Caco-2 (cell line): ENCODE data around the gene BEST1. TPM values are rescaled to one million over a fixed set of nuclear protein-coding genes. Genes with fewer than 3 reads are reported as not detected.

ENCODE experiments used
- BruUV-seq: library from RNA; stranded (reverse); fragments of 400-500 nt; replicated peaks from 2 replicates; lab custom pipeline; 2021; lab: Mats Ljungman, UMichigan
- CTCF ChIA-PET: fragments of 300-600 bp; sonication (Branson Sonifier 250); formaldehyde crosslinking; loops from one replicate; lab custom pipeline; 2022; ENCODE audit warnings: antibody characterized with exemption; lab: Charles Lee
- POLR2A ChIA-PET: fragments of 300-600 bp; sonication (Branson Sonifier 250); formaldehyde crosslinking; loops from one replicate; lab custom pipeline; 2022; ENCODE audit warnings: antibody characterized with exemption; lab: Charles Lee
- DNase-seq, 2 experiments: peaks; one replicate each; pipeline versions ENCODE4 v3.0.0 to v3.0.0-alpha.2; 2020 to 2022
- H3K27me3 ChIP-seq: replicated peaks from 2 replicates; pipeline ENCODE4 v1.6.0; 2011; ENCODE audit warnings: low read length; ENCODE audit not compliant: control insufficient read depth, insufficient read depth
- H3K36me3 ChIP-seq: 2 replicates; pipeline ENCODE4 v1.5.1; 2011; ENCODE audit warnings: low read length; ENCODE audit not compliant: control insufficient read depth, insufficient read depth
- H3K4me1 ChIP-seq: fragments of 250-450 bp; sonication (Bioruptor Pico); 2 replicates; pipeline ENCODE4 v1.5.1; 2020; ENCODE audit warnings: mild to moderate bottlenecking
- H3K4me3 ChIP-seq: 2 replicates; pipeline ENCODE4 v1.5.1; 2011; ENCODE audit warnings: low read depth, mild to moderate bottlenecking, control low read depth, low read length
- H3K9me3 ChIP-seq: fragments of 250-450 bp; sonication (Bioruptor Pico); 2 replicates; pipeline ENCODE4 v1.5.1; 2020; ENCODE audit warnings: mild to moderate bottlenecking, moderate library complexity
- H3K27ac Mint-ChIP-seq: one replicate; pipeline ENCODE4 v1.8.0; 2022; ENCODE audit warnings: mixed read lengths; ENCODE audit not compliant: unreplicated experiment
- H3K27me3 Mint-ChIP-seq: one replicate; pipeline ENCODE4 v1.8.0; 2022; ENCODE audit warnings: mixed read lengths; ENCODE audit not compliant: insufficient read depth, unreplicated experiment
- H3K36me3 Mint-ChIP-seq: one replicate; pipeline ENCODE4 v1.8.0; 2022; ENCODE audit warnings: mild to moderate bottlenecking, mixed read lengths; ENCODE audit not compliant: insufficient read depth, unreplicated experiment
- H3K4me1 Mint-ChIP-seq: one replicate; pipeline ENCODE4 v1.8.0; 2022; ENCODE audit warnings: low read depth, mixed read lengths; ENCODE audit not compliant: unreplicated experiment
- H3K4me3 Mint-ChIP-seq: one replicate; pipeline ENCODE4 v1.8.0; 2022; ENCODE audit warnings: mild to moderate bottlenecking, moderate library complexity, mixed read lengths; ENCODE audit not compliant: unreplicated experiment
- H3K9me3 Mint-ChIP-seq: one replicate; pipeline ENCODE4 v1.8.0; 2022; ENCODE audit warnings: mixed read lengths; ENCODE audit not compliant: unreplicated experiment
- CTCF ChIP-seq, 2 experiments: fragments of 200-600 bp in 1 of 2; IDR thresholded peaks; 1 replicate in 1 of 2; 2 replicates in 1 of 2; pipeline versions ENCODE4 v1.5.1 to v1.8.0; 2011 to 2022; ENCODE audit warnings: antibody characterized with exemption in 1 of 2, control low read depth in 1 of 2, inconsistent platforms in 1 of 2, low read depth in 1 of 2, low read length in 1 of 2, mild to moderate bottlenecking in 1 of 2, moderate library complexity in 1 of 2; ENCODE audit not compliant: insufficient read depth in 1 of 2, severe bottlenecking in 1 of 2, unreplicated experiment in 1 of 2
- intact Hi-C: fragments of 100-400 bp; cut with micrococcal nuclease; formaldehyde crosslinking; loops from one replicate; pipeline ENCODE4 v1.10.0; 2022; ENCODE audit not compliant: unreplicated experiment
- total RNA-seq: library from RNA; stranded (reverse); gene quantifications from 2 replicates; pipeline ENCODE4 v1.2.3, GENCODE V29; 2022

The BEST1 gene
- total RNA-seq, 1 experiment from 2014 or later = 6.7 TPM

GRCh38 chr11:61976813-61977475, 26.8 kb downstream of the BEST1 start:
- BruUV-seq = no TSS peak

DNA sequence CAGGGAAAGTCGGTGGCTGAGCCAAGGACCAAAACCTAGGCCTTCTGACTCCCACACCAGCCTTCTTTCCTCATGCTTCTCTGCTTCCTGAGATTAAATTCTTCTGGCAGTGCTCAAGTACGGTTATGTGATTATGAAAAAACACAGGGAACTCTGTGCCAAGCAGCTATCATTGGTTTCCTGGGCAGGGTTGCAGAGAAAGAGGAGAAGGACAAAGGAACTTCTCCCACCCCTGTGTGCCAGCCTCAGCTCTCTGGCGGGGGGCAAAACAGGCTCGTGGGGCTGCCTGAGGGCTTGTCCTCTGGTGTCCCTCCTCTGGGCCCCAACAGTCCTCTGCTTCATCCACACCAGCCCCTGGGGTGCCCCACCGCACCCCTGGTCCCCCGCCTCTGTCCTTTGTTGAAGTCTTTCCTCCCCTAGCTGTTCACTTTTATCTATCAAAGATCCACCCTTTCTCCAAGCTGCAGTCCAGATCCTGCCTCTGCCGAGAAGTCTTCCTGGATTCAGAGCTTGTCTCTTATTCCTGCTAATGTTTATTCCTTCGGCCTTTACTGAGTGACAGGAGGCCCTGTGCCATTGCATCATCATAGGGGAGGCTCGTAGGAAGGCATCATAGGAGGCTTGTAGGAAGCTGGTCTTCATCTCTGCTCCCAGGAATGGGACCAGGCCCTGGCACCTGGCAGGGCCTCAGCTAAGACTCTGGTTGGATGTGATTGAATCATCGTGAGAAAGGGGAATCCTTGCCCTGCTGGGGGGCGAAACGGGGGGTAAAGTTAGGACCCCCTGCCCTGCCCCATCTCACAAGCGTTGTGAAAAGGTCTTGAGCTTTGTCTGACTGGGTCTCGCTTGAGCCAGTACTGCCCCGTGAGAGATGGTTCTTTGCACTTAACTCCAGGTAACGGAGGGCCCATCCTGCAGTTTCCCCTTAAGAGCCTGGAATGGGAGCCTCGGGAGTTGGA, 28.8 kb downstream of the BEST1 start:
- peaks cover 14% of the 10 kb centered on the region for H3K4me1 Mint-ChIP-seq
- no peaks in the 10 kb centered on the region for H3K9me3 Mint-ChIP-seq
- peaks cover 6% of the 10 kb centered on the region for H3K36me3 Mint-ChIP-seq

More at GRCh38 chr11:61976813-61977475, 26.8 kb downstream of the BEST1 start:
- Mint-ChIP-seq H3K36me3 (peaks cover 13% of the 10 kb centered on the region), H3K9me3 (no peaks in the 10 kb centered on the region), H3K27me3 (no peaks in the 10 kb centered on the region), H3K4me1 (peaks cover 29% of the 10 kb centered on the region), H3K27ac (no peak overlapping the region), H3K4me3 (no peak overlapping the region)
- no peaks in the 10 kb centered on the region for H3K36me3 ChIP-seq
- peaks cover 32% of the 10 kb centered on the region for H3K4me1 ChIP-seq
- no peak for DNase-seq
- POLR2A ChIA-PET = interaction anchor here (0.6 kb wide), 1 partner anchor 9 kb away, joined by 3 read pairs; no protein-coding TSS in a partner anchor
- intact Hi-C loops = no loop called here
- TF ChIP-seq CTCF (IDR thresholded peaks at IDR 0.05; ENCODE audit: insufficient read depth in 1 of 2, low read depth in 1 of 2, low read length in 1 of 2, severe bottlenecking in 1 of 2, unreplicated experiment in 1 of 2) = no peak
- no peak overlapping the region for H3K4me3 ChIP-seq
- H3K9me3 ChIP-seq = no peaks in the 10 kb centered on the region
- no peaks in the 10 kb centered on the region for H3K27me3 ChIP-seq
- CTCF ChIA-PET = interaction anchor here (0.7 to 1.3 kb wide), 4 partner anchors 9 to 293 kb away, joined by 3 to 4 read pairs (median 3); partner anchors contain the start of genes FTH1 and SCGB2A2

More for the DNA sequence above, 28.8 kb downstream of the BEST1 start:
- Mint-ChIP-seq H3K27ac (no peak overlapping the region), H3K27me3 (no peaks in the 10 kb centered on the region), H3K4me3 (no peak overlapping the region)
- no peak for DNase-seq
- no peaks in the 10 kb centered on the region for H3K27me3 ChIP-seq
- POLR2A ChIA-PET = interaction anchor here (1.8 kb wide), 1 partner anchor 11 kb away, joined by 12 read pairs; the partner anchor contains the start of gene FTH1
- H3K9me3 ChIP-seq = no peaks in the 10 kb centered on the region
- peaks cover 13% of the 10 kb centered on the region for H3K4me1 ChIP-seq
- BruUV-seq = no TSS peak
- intact Hi-C loops = no loop called here
- TF ChIP-seq CTCF (IDR thresholded peaks at IDR 0.05; ENCODE audit: insufficient read depth in 1 of 2, low read depth in 1 of 2, low read length in 1 of 2, severe bottlenecking in 1 of 2, unreplicated experiment in 1 of 2) = no peak
- no peaks in the 10 kb centered on the region for H3K36me3 ChIP-seq
- no peak overlapping the region for H3K4me3 ChIP-seq
- CTCF ChIA-PET = interaction anchor here (0.6 kb wide), 1 partner anchor 8 kb away, joined by 3 read pairs; no protein-coding TSS in a partner anchor
